C4-2B (cell line): ENCODE measurements around the gene AQP12A.

ENCODE experiments used
- CTCF ChIP-seq: fragments of 450-650 bp; conservative IDR thresholded peaks from 2 replicates; pipeline ENCODE4 v1.5.1; 2017; ENCODE audit warnings: mild to moderate bottlenecking
- ZFX ChIP-seq: fragments of 450-650 bp; IDR thresholded peaks from 2 replicates; pipeline ENCODE4 v1.6.1; 2017

GRCh38 chr2:240717681-240718581 is 26.3 kb downstream of the AQP12A start:
- TF ChIP-seq CTCF (no peak), ZFX (no peak)
